Stromal cell of bone marrow (primary cell): ENCODE data around the gene TP53INP2.
"Not testable (repeated sequence)": the region's sequence is repeated elsewhere in the genome, so short reads cannot be mapped to it uniquely, and the experiment has no call there.

ENCODE experiments used
- DNase-seq: peaks from one replicate; pipeline ENCODE4 v3.0.0-alpha.2; 2012; ENCODE audit warnings: low read depth

Gene TP53INP2

DNA sequence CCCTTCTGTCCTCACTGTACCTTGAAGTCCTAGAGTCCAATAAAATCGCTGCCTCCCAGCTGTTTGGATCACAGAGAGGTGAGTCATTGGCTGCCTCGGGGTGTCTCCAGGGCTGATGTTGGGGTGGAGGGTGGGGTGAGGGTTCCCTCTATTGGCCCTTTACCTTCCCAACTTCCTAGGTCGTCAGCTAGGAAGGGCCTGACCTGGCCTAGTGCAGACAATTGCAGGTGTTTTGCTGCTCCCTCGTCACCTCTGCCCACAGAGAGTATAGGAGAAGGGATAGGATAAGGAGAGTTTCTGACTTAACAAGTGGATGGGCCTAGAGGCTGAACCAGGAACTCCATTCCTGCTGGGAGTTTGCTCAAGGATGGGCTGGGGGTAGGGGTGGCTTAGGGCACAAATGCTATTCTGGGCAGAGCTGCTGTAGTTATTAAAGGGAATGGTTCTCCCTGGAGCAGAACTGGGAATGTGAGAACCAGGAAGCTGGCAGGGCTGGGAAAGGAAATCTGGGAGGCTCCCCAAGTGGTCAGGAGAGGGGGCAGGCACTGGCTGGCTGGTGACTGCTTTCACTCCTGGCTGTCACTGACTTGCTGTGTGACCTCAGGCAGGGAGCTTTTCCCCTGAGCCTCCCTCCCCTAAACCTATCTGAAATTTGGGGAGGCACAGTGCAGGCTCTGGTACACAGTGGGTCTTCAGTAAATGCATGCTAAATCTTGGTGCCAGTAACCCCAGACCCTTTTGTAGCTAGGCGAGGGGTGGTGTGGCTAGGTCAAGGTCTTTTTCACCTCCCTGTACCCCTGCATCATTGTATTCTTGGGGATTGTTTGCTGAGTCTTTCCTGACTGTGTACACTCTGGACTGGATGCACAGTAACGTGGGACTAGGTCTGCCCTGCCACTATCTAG, 1.5 kb downstream of the TP53INP2 start:
- no peak for DNase-seq

- DNase-seq, result no peak
Observed at GRCh38 chr20:34706302-34706875, 2.2 kb downstream of the TP53INP2 start.

GRCh38 chr20:34706912-34707784, 3.0 kb downstream of the TP53INP2 start:
- DNase-seq, result no peak

- no peak for DNase-seq
Observed at GRCh38 chr20:34708621-34709043, 4.5 kb downstream of the TP53INP2 start.

DNA sequence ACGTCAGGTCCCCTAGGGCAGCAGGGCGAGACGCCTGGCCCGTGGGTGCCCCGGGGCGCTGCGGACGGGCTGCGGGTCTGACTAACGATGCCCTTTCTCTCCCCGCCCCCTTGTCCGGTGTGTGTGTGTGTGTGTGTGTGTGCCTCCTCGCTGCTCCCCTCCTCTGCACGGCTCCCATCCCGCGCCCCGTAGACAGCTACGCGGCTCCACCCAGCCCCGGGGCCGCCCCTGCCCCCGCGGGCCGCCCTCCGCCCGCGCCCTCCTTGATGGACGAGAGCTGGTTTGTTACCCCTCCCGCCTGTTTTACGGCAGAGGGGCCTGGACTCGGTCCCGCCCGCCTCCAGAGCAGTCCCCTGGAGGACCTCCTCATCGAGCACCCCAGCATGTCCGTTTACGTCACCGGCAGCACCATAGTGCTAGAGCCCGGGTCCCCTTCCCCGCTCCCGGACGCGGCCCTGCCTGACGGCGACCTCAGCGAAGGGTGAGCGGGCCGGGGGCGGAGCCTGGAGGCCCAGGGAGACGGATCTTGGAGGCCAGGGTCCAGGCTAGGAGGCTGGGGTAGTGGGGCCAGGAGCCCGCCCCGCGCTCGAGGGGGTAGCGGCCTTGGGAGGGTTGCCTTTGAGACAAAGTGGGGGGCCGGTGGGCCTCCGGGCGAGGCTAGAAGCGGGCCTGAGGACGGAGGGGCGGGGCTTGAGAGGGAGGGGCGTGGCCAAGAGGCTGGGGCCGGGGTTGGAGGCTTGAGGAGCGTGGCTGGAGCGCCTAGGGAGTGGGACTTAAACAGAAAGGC, 5.1 kb downstream of the TP53INP2 start:
- peak; percentile 41 for DNase-seq

- DNase-seq, result peak; percentile 33
Observed at GRCh38 chr20:34709831-34710567, 5.9 kb downstream of the TP53INP2 start.

GRCh38 chr20:34710568-34710839, 6.4 kb downstream of the TP53INP2 start:
- no peak for DNase-seq

DNA sequence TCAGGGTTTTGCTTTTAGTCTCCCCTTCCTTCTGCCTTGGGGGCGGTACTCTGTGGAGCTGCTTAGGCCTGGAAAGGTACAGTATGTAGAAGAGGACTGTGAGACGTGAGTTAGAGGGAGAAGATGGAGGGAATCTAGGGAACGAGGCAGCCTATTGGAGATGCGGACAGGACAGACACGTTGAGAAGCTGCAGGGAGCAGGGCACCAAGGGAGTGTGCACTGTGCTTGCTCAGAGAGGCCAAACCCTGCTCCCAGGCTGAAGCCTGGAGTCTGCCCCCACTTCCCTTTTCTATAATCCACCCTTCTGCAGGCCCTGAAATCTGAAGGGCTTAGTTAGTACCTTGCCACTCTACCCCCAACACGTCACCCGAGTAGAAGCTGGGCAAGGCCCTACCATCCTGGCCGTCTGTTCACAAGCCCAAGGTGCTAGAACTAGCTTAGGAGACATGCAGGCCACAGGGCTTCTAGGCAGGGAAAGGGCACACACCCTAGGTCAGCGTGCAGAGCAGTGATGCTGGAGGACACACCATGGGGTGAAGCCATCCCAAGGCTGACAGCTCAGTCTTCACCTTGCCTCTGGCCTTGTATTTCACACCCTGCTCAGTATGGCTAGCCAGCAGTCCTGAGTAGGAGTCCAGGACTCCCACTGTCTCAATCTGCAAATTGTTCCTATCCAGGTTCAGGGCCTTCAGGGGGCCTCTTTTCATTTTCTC, 6.9 kb downstream of the TP53INP2 start:
- no peak for DNase-seq

DNA sequence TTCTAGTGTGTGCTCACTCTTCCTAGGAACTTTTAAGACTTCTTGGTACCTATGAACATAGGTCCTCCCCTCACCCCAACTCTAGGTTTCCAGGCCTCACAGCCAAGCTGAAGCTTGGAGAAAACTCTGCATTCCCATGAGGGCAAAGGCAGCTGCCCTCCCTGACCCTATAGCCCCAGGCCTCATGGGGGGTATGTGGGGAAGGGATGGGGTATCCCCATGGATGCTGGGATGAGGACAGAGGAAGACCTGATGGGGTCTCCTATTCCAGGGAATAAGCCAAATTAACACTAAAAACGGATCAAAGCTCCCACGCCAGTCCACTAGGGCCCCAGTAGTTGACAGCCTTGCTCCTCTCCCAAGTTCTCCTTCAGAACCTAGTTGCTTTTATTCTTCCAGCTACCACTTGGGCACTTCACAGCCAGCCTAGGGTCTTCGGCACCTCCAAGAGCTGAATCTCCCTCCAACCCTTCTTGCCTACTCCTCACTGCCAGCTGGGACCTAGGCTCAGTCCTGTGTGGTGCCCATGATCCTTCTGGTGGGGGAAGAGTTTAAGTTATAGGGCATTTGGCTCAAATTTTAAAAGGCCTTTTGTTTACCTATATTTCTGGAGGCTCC, 7.8 kb downstream of the TP53INP2 start:
- DNase-seq, result no peak

DNA sequence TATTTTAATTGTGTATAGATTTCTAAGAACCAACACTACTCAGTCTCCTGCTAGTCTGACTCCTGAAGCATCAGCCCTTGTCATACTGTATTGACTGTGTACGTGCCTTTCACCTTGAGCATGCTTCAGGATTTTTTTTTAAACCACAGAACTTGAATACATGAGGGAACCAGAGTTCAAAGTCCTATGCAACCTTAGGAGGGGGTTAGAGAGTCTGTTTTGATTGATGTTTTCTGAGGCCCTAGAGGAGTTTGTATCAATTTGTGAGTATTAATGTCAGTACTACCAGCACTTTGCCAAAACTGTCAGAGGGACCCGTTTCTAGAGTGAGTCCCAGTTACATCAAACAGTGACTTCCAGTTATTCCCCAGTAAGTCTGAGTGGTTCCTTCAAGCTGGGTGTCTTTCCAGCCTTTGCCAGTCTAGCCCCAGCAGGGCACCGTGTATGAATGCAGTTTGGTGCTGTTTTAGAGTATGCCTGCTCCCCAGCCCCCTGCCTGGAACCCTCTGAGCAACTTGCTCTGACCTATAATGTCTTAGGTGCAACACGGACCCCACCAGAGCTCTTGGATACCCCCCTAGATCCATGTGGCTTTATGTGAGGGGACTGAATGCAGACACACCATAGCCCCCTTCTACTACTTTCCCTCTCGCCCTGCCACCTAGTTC, 8.5 kb downstream of the TP53INP2 start:
- DNase-seq, result no peak

- DNase-seq, result peak; percentile 91
Observed at GRCh38 chr20:34713194-34713943, 9.2 kb downstream of the TP53INP2 start.

DNA sequence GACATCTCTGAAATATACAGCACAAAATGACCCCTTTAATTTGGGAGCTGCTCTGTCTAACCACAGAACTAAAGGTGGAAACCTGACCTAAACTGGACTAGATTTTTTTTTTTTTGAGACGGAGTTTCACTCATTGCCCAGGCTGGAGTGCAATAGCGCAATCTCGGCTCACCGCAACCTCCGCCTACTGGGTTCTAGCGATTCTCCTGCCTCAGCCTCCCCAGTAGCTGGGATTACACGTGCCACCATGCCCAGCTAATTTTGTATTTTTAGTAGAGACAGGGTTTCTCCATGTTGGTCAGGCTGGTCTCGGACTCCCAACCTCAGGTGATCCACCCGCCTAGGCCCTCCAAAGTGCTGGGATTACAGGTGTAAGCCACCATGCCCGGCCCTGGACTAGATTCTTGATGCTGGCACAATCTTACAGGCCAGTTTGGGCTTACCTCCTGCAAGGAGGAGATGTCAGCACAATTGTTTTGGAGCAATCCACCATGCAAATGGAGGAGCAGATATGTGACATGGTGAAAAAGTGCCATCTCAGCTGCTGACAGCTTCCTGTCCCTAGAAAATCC, 9.9 kb downstream of the TP53INP2 start:
- DNase-seq, result not testable (repeated sequence)

- no peak for DNase-seq
Observed at GRCh38 chr20:34715384-34715783, 11.2 kb downstream of the TP53INP2 start.

DNA sequence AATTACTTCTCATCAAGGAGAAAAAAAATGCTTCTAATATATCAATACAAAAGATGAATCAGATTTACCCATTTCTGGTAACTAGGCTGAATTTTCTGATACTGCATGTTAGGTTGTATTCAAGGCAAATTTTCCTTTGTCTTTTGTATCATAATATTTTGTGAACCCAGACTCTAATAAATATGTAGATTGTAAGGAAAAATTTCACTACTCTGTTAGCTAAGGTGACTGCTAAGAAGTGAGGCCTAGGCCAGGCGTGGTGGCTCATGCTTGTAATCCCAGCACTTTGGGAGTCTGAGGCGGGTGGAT, 12.7 kb downstream of the TP53INP2 start:
- DNase-seq, result no peak

- DNase-seq, result no peak
Observed at GRCh38 chr20:34717230-34718095, 13.3 kb downstream of the TP53INP2 start.

DNA sequence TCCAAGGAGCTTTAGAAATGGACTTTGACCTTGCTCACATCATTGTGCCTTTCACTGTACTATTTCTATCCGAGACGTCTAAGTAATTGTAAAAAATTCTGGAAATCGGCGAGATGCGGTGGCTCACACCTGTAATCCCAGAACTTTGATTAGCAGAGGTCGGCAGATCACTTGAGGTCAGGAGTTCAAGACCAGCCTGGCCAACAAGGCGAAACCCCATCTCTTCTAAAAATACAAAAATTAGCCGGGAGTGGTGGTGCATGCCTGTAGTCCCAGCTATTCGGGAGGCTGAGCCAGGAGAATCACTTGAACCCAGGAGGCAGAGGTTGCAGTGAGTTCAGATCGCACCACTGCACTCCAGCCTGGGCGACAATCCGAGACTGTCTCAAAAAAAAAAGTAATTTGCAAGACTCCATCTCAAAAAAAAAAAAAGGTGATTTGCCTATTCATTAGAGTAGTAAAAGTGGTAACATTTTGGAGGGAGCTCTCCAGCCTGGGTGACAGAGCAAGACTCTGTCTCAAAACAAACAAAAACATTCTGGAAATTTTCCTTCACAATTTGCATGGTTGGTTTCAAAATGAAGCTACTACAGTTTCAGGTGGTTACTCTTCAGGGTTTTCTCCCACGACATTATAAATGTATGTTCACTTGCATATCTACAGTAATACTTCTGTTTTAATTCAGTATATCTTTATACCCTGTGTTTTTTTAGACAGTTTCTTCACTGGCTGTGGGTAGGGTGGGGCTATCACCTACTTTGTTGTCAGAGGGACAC, 15.3 kb downstream of the TP53INP2 start:
- not testable (repeated sequence) for DNase-seq

- DNase-seq, result no peak
Observed at GRCh38 chr20:34720266-34720665, 16.1 kb downstream of the TP53INP2 start.
